T follicular helper cell (primary cell): ENCODE results near the gene QDPR.
"Not testable (repeated sequence)": the region's sequence is repeated elsewhere in the genome, so short reads cannot be mapped to it uniquely, and the experiment has no call there.

Source experiments
- DNase-seq: peaks from one replicate; pipeline ENCODE4 v3.0.0-alpha.2; 2020; ENCODE audit warnings: low read depth

The QDPR gene

DNA sequence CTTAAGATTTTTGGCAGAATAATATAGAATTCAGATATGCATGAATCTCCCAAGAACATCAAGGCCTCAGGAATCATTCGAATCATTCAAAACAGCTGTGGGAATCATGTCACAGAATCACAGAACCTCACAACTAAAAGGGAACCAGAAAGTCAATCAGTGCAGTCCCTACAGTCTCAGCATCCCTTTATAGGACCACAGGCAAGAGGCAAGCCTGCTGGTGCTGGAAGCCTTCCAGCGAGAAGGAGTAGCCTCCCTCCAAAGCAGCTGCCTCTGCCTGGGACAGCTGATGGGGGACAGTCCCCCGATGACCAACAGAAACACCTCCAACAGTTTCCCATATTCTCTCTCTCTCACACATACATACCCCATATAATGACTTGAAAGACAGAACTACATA, 20.7 kb downstream of the QDPR start:
- no peak for DNase-seq

DNA sequence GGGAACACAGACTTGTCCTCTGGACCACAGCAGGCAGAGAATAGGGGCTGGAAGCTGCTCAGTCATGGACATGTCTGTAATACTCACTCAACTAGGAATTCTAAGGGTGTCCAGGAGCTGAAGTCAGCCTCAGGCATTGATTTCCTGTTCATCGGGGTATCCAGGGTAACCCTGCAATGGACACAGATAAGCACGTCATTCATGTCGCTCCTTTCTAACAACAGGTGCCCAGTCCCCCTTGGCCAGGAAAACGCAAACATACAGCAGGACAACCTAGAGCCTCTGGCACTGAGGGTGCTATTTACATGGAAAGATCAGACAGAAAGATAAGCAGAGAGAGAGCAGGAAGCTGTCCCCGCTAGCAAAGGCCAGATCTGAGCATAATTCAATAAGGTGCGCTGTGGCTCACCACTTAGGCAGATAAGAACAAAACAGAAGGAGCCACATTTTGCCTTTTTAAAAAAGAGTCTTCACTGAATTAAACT, 21.3 kb downstream of the QDPR start:
- no peak for DNase-seq

DNA sequence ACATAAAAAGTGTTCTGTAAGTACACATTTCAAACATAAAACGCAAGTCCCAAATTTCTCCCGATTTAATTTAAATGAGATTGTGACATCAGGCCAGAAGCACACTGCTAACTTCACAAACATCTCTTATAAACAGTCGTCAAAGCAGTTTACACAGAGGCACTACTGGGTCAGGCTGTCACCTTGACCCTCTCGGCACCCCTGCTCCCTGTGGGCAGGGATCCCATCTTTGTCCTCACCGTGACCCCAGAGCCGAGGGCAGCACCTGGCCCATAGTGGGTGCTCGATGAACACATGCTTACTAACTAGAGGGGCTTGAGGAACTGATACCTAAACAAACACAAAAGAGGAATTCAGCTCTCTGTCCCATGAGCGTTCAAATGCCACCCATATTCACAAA, 22.2 kb downstream of the QDPR start:
- DNase-seq: no peak

DNA sequence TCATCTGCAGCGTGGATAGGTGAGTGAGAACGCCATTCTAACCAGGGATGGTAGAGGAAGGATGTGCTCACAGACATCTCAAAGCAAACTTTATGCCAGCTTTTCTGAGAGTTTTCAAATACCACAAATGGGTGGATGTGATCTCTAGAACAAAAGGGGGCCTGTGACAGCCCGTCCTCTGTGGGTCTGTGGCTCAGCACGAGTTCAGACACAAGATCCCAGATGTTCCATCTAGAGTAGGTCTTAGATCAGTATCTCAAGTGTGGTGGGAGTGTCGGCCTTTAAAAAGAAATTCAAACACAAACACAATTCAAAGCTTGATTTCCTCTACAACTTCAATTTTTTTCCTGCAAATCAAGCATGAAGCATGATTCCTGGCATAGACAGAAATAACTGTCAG, 22.8 kb downstream of the QDPR start:
- no peak for DNase-seq

DNA sequence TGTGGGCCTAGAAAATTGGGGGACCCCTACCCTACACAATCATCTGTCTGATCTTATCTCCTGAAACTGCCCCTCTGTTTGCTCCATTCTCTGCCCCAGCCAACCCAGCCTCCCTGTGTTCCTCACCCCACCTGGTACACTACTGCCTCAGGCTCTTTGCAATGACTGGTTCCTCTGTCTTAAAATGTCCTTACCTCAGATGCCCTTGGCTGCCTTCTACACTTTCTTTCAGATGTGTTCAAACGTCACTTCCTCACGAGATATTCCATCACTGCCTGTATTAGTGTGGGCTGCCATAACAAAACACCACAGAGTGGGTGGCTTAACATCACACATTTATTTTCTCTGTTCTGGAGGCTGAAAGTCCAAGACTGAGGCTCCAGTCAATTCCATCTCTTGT, 29.2 kb downstream of the QDPR start:
- no peak for DNase-seq

DNA sequence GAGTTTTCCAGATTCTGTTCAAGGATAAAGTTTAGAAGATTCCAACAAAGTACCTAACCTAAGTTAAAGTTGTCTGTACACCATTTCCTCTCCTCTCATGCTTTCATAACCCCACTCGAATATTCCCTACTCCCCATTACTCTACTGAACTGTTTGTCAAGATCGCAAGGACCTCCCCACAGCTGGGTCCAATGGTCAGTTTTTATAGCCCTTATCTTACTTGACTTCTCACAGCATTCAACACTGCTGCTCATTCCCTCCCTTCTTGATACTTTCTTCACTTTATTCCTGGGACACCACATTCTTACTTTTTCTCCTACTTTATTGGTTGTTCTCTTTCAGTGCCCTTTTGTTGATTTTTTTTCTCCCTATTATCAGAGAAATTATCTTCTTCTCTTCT, 30.9 kb downstream of the QDPR start:
- DNase-seq: no peak

DNA sequence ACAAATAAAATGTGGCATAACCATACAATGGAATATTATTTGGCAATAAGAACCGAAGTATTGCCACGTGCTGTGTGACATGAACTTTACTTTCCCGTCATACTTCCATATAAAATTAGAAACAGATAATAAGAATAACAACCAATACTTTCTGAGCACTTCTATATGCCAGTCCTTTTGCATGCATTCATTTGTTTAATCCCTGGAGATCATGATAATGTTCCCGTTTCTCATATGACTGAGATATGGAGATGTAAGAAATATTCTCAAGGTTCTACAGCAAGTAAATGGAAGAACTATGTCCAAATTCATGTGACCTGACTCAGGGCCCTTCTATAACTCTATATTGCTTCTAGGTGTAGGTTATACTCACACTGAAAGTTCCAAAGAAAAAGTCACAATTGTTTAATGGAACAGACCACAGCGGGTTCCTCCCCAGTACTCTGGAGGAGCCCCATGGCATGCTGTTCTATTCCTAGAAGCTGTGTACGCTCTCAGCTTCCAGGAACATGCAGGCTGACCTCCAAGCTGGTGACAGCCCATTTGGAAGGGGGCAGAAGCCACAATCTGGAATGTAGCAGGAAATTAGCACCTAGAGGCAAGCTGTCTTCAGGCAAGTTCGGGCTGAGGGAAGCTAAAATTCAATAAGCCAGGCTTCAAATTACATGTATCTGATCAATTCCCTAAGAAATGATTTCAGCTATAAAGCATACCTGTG, 31.5 kb downstream of the QDPR start:
- DNase-seq: no peak

DNA sequence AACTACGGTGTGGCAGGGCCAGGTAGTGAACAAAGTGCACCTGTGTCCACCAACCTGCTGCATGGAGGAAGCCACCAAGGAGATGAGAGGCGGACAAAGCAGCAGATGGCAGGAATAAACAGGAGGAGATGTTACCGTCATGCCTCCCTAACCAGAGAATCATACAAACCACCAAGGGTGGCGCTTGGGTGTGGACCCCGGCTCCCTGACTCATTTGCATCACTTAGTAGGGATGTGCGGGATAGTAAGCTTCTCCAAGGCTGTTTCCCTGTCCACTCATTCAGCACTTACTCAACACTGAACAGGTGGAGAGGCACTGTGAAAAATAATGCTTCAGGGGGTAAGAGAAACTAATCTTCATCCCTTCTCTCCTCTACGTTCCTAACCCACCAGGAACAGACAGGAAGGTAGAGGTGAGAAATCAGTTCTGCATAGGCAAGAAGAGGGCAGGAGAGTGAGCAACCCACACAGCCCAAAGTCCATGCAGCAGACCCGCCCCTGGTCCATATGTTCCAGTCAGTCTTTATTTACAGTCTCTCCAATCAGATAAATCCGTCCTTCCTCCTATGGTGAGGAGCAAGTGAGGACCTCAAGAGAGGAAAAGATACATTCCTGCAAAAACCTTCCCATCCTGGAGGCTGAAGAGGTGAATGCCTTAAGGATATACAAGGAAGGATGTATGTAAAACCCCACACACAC, 34.0 kb downstream of the QDPR start:
- no peak for DNase-seq

DNA sequence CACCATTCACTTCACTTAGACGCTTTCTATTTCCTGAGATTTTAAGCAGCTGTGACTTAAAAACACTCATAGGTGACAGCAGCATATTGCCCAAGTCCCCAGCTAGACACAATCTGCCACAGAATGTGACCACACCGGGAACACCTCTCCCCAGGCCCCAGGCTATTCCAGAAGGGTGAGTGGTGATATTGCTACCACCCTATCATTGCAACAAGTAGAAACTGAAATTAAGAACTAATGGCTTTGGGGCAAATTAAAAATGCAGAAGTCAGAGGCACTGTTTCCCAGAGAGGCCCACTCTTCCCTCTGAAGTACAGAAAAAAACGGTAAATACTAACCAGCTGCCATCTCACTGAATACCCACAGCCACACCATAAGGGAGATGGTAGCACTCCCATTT, 35.0 kb downstream of the QDPR start:
- no peak for DNase-seq

DNA sequence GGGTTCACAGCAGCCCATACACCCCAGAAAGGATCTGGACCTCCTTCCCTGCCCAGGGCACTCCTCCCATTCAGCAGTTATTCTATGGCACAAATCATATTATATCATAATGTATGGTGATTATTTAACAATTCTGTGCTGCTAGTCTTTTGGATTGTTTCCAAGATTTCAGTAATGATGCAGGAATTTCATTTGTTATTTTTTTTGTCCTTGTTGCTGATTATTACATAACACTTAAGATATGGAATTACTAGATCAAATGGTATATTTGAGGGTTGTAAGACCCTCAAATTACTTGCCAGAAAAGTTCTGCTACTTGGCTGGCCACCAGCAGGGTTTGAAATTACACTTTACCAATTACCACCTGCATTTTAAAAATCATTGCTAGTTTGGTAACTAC, 36.4 kb downstream of the QDPR start:
- DNase-seq: no peak

DNA sequence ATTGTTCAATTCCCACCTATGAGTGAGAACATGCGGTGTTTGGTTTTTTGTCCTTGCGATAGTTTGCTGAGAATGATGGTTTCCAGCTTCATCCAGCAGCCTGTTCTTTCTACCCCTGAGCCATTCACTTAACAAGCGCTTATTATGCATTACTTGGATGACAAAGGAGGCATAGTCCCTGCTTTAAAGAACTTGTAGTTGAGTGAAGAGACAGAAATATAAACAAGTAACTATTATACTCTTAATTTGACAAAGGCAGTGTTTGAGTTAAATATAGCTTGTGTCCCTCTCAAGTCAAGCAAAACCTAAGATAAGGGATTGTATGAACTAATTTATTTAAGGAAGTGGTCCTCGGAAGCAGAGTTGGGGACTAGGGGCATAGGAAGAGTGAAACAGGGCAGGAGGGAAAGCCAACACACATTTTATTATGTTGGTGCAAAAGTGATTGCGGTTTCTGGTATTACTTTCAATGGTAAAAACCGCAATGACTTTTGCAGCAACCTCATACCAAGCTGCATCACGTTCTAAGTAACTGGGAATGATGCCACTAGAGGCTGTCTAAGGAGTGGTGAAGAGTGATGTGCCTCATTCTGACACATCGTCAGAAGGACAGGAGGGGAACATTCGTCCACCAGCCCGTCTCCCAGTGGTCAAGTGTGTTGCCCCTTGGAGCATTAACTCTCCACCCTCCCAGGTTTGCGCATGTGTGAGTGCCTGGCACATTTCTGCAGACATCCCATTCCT, 41.8 kb downstream of the QDPR start:
- no peak for DNase-seq

DNA sequence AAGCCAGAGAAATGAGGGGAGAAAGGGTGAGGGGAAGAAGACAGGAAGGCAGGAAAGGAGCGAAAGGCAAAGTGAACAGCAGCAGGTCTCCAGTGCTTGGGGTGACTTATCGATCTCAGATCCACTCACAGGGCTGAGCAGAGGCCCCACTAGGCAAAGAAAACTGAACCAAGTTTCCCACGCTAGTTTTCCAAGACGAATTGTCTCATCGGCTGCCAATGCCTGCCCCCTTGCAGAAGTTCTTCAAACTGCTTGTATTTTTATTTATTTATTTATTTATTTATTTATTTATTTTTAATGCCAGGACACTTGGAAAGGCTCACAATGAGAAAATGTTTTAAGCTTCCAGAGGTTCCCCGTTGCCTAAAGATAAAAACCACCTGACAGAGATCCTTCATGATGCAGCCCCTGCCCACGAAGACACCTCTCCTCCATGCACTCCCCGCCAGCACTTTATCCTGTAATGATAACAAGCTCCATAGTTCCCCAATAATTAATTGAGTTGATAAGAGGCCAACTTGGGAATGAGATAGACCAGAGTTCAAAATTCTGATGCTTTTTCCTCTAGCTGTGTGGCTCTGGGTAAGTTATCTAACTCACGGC, 43.2 kb downstream of the QDPR start:
- DNase-seq: no peak

DNA sequence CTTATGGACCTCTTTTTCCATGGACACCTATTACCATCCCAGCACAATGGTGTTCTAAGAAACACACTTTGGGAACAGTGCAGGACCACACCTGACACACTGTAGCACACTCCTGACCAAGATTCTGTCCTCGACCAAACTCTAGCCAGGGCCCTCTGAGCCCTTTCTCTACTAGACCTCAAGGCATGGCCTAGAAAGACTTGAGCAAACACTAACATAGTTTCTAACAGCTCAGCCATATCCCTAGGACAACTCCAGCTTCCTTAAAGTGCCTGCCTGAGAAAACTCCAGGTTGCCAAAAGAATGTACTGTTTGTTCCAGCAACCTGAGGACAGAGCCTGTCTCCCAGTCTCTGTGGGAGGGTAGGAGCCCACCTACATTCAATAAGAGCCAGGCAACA, 48.3 kb downstream of the QDPR start:
- no peak for DNase-seq

DNA sequence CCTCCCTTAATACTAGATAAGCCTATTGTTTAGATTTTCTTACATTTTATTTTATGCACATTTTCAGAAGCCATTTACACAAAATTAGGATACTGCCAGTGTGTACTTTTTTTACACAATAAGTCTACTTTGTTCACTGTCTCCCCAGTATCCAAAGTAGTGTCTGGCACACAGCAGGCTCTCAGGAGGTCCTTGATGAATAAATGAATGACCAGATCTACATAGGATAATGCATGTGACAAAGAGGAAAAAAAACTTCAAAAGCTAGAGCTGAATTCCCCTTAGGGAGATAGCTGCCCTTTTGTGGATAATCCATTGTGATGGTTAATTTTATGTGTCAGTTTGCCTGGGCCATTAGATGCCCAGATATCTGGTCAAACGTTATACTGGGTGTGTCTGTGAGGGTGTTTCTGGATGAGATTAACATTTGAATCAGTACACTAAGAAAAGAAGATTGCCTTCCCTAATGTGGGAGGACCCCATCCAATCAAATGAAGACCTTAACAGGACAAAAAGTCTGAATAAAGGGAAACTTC, 61.6 kb downstream of the QDPR start:
- no peak for DNase-seq

DNA sequence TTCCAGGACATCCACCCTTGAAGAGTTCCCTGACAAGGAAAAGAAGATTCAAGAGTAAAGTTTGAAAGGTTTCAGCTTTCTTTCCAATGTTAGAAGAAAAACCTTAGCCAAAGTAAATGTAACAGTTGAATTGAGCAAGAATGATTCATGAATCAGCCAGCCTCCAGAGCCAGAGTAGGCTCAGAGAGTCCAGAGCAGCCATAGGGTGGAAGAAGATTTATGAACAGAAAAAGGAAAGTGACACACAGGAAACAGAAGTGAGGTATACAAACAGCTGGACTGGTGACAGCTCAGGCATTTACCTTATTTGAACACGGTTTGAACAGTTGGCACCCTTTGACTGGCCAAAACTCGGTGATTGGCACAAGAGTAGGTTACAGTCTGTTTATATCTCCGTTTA, 63.2 kb downstream of the QDPR start:
- no peak for DNase-seq

DNA sequence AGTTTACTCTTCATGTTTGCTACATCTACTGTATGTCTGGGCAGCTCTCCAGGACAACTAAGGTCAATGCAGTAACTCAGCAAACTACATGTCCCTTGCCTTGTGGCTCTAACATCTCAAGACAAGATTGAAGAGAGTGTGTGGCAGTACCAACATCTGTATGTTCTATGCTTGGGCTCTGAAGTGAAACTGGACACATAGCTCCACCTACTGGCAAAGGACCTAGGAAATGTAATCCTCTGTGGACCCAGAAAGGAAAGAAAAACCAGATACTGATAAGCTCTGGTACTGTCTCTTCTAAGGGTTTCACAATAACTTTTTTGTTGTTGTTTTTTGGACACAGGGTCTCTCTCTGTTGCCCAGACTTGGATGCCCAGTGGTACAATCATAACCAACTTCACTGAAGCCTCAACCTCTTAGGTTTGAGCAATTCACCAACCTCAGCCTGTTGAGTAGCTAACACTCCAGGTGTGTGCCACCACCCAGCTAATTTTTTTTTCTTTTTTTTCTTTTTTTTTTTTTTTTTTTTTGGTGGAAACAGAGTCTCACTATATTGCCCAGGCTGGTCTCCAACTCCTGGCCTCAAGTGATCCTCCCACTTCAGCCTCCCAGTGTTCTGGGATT, 64.1 kb downstream of the QDPR start:
- peak; percentile 42 for DNase-seq

DNA sequence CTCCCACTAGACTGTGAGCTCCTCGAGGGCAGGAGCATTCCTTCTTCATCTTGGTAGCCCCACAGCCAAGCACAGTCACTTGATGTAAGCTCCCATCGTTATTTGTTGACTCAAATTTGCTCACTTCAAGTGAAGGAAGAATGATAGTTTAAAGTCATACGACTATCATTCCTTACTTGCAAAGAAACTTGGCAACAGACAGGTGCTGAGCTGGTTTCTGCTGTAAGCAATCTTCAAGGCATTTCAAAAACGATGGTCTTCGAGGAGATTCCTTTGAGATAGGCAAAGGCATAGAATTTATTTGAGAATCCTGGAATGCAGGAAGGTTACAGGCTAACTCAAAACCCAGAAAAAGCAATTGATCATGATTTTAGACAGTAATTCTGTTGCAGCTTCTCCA, 64.8 kb downstream of the QDPR start:
- no peak for DNase-seq

DNA sequence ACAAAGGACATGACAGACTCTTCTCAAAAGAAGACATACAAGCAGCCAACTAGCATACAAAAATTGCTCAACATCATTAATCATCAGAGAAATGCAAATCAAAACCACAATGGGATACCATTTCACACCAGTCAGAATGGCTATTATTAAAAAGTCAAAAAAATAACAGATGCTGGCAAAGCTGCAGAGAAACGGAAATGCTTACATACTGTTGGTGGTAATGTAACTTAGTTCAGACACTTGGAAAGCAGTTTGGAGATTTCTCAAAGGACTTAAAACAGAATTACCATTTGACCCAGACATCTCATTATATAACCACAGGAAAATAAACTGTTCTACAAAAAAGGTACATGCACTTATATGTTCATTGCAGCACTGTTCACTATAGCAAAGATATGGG, 69.4 kb downstream of the QDPR start:
- DNase-seq: not testable (repeated sequence)

DNA sequence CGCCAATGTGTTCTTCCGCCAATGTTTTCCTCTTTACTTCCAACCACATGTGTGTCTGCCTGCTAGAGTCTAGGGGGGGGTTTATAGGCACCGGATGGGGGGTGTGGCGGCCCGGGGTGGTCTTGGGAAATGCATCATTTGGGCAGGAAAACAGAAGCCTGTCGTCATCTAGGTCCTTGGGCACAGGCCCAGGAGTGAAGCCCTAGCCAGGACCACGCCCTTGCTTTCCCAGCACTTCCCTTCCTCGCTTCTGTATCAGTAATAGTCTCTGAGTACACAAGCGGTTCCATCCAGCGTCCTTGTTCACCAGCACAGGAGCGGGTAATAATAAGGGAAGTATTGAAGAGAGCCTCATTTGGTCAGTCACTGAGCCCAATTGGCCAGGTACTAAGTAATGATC, 74.5 kb downstream of the QDPR start:
- no peak for DNase-seq

DNA sequence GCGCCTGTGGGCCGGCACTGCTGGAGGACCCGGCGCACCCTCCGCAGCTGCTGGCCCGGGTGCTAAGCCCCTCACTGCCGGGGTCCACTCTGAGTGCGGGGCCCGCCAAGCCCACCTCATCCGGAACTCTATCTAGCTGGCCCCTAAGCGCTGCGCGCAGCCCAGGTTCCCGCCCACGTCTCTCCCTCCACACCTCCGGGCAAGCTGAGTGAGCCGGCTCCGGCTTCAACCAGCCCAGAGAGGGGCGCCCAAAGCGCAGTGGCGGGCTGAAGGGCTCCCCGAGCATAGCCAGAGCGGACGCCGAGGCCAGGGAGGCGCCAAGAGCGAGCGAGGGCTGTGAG, 75.2 kb downstream of the QDPR start:
- no peak for DNase-seq
